Measurements from ENCODE around the gene ZCCHC14. TPM values are rescaled to one million over a fixed set of nuclear protein-coding genes. Genes with fewer than 3 reads are reported as not detected.

The ZCCHC14 gene
- total and polyA plus RNA-seq, 2 of the 13 experiments (the other 11 are each of a cell fraction or from before 2014, with no cell fraction given), result 12.4 to 12.5 TPM

DNA sequence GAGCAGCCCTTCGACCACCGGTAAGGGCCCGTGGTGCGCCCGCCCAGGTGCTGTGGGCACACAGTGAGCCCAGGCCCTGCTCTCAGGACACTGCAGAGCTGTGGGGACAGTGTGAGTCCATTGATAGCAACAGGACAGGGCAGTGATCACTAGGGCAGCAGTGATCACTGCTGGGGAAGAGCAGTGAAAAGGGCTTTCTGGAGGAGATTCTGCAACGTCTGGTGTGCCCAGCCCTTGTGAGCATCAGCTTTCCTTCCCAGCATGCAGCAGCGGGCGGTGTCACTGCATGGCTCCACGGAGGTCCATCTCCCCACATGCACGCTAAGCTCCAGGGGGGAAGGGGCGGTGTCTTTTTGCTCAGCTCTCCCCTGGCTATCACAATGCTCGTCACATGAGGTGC is 68.6 kb downstream of the ZCCHC14 start:
- H2AFZ ChIP-seq (ENCODE audit: low read length), result no peak overlapping the region
- H3K9me3 ChIP-seq (ENCODE audit: low read length), result no peaks in the 10 kb centered on the region
- ChIA-PET POLR2A (no interaction called here), CTCF (ENCODE audit: low intra/inter-chr PET ratio, low total read pairs) (no interaction called here)
- no peak overlapping the region for H3K9ac ChIP-seq (ENCODE audit: insufficient read depth, low read depth, low read length)
- intact Hi-C loops (cut with micrococcal nuclease; ENCODE audit: unreplicated experiment), result no loop called here
- ATAC-seq, result no peak
- no TSS peak for BruUV-seq (replicated peaks)
- in situ Hi-C loops (cut with HindIII; ENCODE audit: extremely low pct_ligation_motif_present, low pct_unique_long_range_greater_than_20kb), result no loop called here
- TF ChIP-seq ETV5 (CRISPR knock-in tag; IDR thresholded peaks at IDR 0.05; ENCODE audit: borderline replicate concordance) (no peak), MXI1 (IDR thresholded peaks at IDR 0.05; ENCODE audit: borderline replicate concordance, low read depth, low read length) (no peak), MTA1 (CRISPR knock-in tag; IDR thresholded peaks at IDR 0.05; ENCODE audit: borderline replicate concordance) (no peak), ZNF558 (CRISPR knock-in tag; IDR thresholded peaks at IDR 0.05; ENCODE audit: borderline replicate concordance) (no peak), ZKSCAN5 (CRISPR knock-in tag; IDR thresholded peaks at IDR 0.05) (no peak), EZH2 (conservative IDR thresholded peaks at IDR 0.05; ENCODE audit: low read depth, low read length) (no peak), SPEN (CRISPR knock-in tag; IDR thresholded peaks at IDR 0.05; ENCODE audit: low read depth) (no peak), ZNF83 (CRISPR knock-in tag; IDR thresholded peaks at IDR 0.05; ENCODE audit: borderline replicate concordance) (no peak)
- TF ChIP-seq, protein P1, sequence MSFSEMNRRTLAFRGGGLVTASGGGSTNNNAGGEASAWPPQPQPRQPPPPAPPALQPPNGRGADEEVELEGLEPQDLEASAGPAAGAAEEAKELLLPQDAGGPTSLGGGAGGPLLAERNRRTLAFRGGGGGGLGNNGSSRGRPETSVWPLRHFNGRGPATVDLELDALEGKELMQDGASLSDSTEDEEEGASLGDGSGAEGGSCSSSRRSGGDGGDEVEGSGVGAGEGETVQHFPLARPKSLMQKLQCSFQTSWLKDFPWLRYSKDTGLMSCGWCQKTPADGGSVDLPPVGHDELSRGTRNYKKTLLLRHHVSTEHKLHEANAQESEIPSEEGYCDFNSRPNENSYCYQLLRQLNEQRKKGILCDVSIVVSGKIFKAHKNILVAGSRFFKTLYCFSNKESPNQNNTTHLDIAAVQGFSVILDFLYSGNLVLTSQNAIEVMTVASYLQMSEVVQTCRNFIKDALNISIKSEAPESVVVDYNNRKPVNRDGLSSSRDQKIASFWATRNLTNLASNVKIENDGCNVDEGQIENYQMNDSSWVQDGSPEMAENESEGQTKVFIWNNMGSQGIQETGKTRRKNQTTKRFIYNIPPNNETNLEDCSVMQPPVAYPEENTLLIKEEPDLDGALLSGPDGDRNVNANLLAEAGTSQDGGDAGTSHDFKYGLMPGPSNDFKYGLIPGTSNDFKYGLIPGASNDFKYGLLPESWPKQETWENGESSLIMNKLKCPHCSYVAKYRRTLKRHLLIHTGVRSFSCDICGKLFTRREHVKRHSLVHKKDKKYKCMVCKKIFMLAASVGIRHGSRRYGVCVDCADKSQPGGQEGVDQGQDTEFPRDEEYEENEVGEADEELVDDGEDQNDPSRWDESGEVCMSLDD (CRISPR knock-in tag; IDR thresholded peaks at IDR 0.05; ENCODE audit: borderline replicate concordance), result no peak
- TF ChIP-seq, protein P2, sequence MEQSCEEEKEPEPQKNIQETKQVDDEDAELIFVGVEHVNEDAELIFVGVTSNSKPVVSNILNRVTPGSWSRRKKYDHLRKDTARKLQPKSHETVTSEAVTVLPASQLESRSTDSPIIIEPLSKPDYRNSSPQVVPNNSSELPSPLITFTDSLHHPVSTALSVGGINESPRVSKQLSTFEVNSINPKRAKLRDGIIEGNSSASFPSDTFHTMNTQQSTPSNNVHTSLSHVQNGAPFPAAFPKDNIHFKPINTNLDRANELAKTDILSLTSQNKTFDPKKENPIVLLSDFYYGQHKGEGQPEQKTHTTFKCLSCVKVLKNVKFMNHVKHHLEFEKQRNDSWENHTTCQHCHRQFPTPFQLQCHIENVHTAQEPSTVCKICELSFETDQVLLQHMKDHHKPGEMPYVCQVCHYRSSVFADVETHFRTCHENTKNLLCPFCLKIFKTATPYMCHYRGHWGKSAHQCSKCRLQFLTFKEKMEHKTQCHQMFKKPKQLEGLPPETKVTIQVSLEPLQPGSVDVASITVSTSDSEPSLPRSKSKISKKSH (CRISPR knock-in tag; IDR thresholded peaks at IDR 0.05; ENCODE audit: borderline replicate concordance), result no peak
- TF ChIP-seq, protein P3, sequence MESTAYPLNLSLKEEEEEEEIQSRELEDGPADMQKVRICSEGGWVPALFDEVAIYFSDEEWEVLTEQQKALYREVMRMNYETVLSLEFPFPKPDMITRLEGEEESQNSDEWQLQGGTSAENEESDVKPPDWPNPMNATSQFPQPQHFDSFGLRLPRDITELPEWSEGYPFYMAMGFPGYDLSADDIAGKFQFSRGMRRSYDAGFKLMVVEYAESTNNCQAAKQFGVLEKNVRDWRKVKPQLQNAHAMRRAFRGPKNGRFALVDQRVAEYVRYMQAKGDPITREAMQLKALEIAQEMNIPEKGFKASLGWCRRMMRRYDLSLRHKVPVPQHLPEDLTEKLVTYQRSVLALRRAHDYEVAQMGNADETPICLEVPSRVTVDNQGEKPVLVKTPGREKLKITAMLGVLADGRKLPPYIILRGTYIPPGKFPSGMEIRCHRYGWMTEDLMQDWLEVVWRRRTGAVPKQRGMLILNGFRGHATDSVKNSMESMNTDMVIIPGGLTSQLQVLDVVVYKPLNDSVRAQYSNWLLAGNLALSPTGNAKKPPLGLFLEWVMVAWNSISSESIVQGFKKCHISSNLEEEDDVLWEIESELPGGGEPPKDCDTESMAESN (CRISPR knock-in tag; conservative IDR thresholded peaks at IDR 0.05), result no peak
- TF ChIP-seq, protein P4, sequence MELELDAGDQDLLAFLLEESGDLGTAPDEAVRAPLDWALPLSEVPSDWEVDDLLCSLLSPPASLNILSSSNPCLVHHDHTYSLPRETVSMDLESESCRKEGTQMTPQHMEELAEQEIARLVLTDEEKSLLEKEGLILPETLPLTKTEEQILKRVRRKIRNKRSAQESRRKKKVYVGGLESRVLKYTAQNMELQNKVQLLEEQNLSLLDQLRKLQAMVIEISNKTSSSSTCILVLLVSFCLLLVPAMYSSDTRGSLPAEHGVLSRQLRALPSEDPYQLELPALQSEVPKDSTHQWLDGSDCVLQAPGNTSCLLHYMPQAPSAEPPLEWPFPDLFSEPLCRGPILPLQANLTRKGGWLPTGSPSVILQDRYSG (CRISPR knock-in tag; IDR thresholded peaks at IDR 0.05), result no peak
- H3K27me3 ChIP-seq (ENCODE audit: control insufficient read depth in 1 of 2, insufficient read depth in 2 of 2, low read length in 2 of 2), result no peaks in the 10 kb centered on the region
- 95% methylated on average over 12 of the region's 12 CpGs for WGBS (ENCODE audit: low lambda C conversion rate)
- no peaks in the 10 kb centered on the region for H3K4me1 ChIP-seq (ENCODE audit: insufficient read depth, low read length)
- no peak overlapping the region for H3K4me2 ChIP-seq (ENCODE audit: low read depth, low read length)
- H4K20me1 ChIP-seq (ENCODE audit: insufficient read depth, low read length), result peaks cover 3% of the 10 kb centered on the region
- no peak for DNase-seq (ENCODE audit: low spot score)
- H3K36me3 ChIP-seq (replicated peaks in 1 of 2; ENCODE audit: control insufficient read depth in 1 of 2, insufficient read depth in 2 of 2, low read length in 2 of 2), result peaks cover 38 to 86% of the 10 kb centered on the region in 2 experiments
- FAIRE-seq, result no peak
- peaks cover 5% of the 10 kb centered on the region for H3K79me2 ChIP-seq (ENCODE audit: insufficient read depth, low read length)
- H3K27ac ChIP-seq (ENCODE audit: extremely low read length, insufficient read depth, low read length), result no peak overlapping the region
- no peak overlapping the region for H3K4me3 ChIP-seq (replicated peaks in 1 of 3; ENCODE audit: insufficient read depth in 1 of 3, low read depth in 2 of 3, low read length in 3 of 3)

All from HepG2 (cell line).